GM18526 (cell line): ENCODE results near the gene MFSD2B.

Experiments
- POLR2A ChIP-seq: IDR thresholded peaks from 3 replicates; pipeline ENCODE4 v1.6.1; 2011; ENCODE audit not compliant: insufficient read length; ENCODE audit errors: extremely low read depth

MFSD2B gene

GRCh38 chr2:24045511-24046508 lies 35.9 kb downstream of the MFSD2B start:
- no peak for TF ChIP-seq POLR2A

- TF ChIP-seq POLR2A = no peak
Observed at GRCh38 chr2:24046599-24046929, 36.7 kb downstream of the MFSD2B start.

GRCh38 chr2:24046930-24047702 lies 37.2 kb downstream of the MFSD2B start, which contains the start of gene WDCP:
Gene WDCP, minus strand, starts transcription at chr2:24047391. Its CDS starts 7,897 bp downstream, at chr2:24039494.
- peak; percentile 92 for TF ChIP-seq POLR2A

- TF ChIP-seq POLR2A = no peak
Observed at GRCh38 chr2:24047703-24048033, 37.8 kb downstream of the MFSD2B start.

- no peak for TF ChIP-seq POLR2A
Observed at GRCh38 chr2:24048769-24049484, 39.0 kb downstream of the MFSD2B start.

- TF ChIP-seq POLR2A = no peak
Observed at GRCh38 chr2:24049485-24050021, 39.7 kb downstream of the MFSD2B start, which contains the start of gene FKBP1B. Gene FKBP1B, plus strand, starts transcription at chr2:24049741. Its CDS starts 109 bp downstream, at chr2:24049850.

- no peak for TF ChIP-seq POLR2A
Observed at GRCh38 chr2:24050041-24050979, 40.4 kb downstream of the MFSD2B start.

GRCh38 chr2:24051833-24052232 lies 41.9 kb downstream of the MFSD2B start:
- no peak for TF ChIP-seq POLR2A

GRCh38 chr2:24052951-24053350 lies 43.1 kb downstream of the MFSD2B start:
- TF ChIP-seq POLR2A = no peak

- TF ChIP-seq POLR2A = no peak
Observed at GRCh38 chr2:24054366-24055010, 44.6 kb downstream of the MFSD2B start.

GRCh38 chr2:24055750-24056149 lies 45.9 kb downstream of the MFSD2B start:
- no peak for TF ChIP-seq POLR2A

GRCh38 chr2:24058564-24059271 lies 48.8 kb downstream of the MFSD2B start:
- no peak for TF ChIP-seq POLR2A

GRCh38 chr2:24065341-24065740 lies 55.5 kb downstream of the MFSD2B start:
- TF ChIP-seq POLR2A = no peak

GRCh38 chr2:24072259-24072658 lies 62.4 kb downstream of the MFSD2B start:
- no peak for TF ChIP-seq POLR2A
